ENCODE results near the gene TSR3. TPM values are rescaled to one million over a fixed set of nuclear protein-coding genes. Genes with fewer than 3 reads are reported as not detected.

TSR3 gene
- total RNA-seq, 1 donor from 2014 or later, result 123 TPM

GRCh38 chr16:1305823-1306222 is 45.9 kb downstream of the TSR3 start:
- H3K4me3 ChIP-seq (ENCODE audit: low read depth, low read length), result no peak overlapping the region
- no peak for DNase-seq (ENCODE audit: low read depth)
- no peak for TF ChIP-seq CTCF (conservative IDR thresholded peaks at IDR 0.05; ENCODE audit: low read depth, low read length)

- no peak for TF ChIP-seq CTCF (conservative IDR thresholded peaks at IDR 0.05; ENCODE audit: low read depth, low read length)
Observed at GRCh38 chr16:1301562-1301961, 50.1 kb downstream of the TSR3 start.

GRCh38 chr16:1300664-1301476 is 50.8 kb downstream of the TSR3 start:
- peak overlapping the region; percentile 42 for H3K4me3 ChIP-seq (ENCODE audit: low read depth, low read length)
- peak; percentile 72 for TF ChIP-seq CTCF (conservative IDR thresholded peaks at IDR 0.05; ENCODE audit: low read depth, low read length)
- DNase-seq (ENCODE audit: low read depth), result no peak

More at GRCh38 chr16:1301562-1301961, 50.1 kb downstream of the TSR3 start:
- DNase-seq (ENCODE audit: low read depth), result no peak
- no peak overlapping the region for H3K4me3 ChIP-seq (ENCODE audit: low read depth, low read length)

- DNase-seq (ENCODE audit: low read depth), result no peak
- no peak for TF ChIP-seq CTCF (conservative IDR thresholded peaks at IDR 0.05; ENCODE audit: low read depth, low read length)
Observed at GRCh38 chr16:1299868-1300203, 51.8 kb downstream of the TSR3 start.

More at GRCh38 chr16:1299868-1300203, 51.8 kb downstream of the TSR3 start:
- H3K4me3 ChIP-seq (ENCODE audit: low read depth, low read length), result peak overlapping the region; percentile 53

Other genes with a start within 250 kb of the TSR3 start
- 0.22 and 0.29 TPM in 2 replicates for gene CACNA1H, start 198.8 kb downstream of the TSR3 start, total RNA-seq
- gene TPSG1, start 126.6 kb downstream of the TSR3 start, total RNA-seq, result not detected in 2 replicates
- gene TPSB2, start 121.7 kb downstream of the TSR3 start, total RNA-seq, result not detected in 2 replicates
- gene TPSAB1, start 111.2 kb downstream of the TSR3 start, total RNA-seq, result not detected in 2 replicates
- not detected in 2 replicates for gene TPSD1, start 95.8 kb downstream of the TSR3 start, total RNA-seq
- gene UBE2I, start 42.2 kb downstream of the TSR3 start, total RNA-seq, result 97.0 and 112 TPM in 2 replicates
- 1.5 and 3.9 TPM in 2 replicates for gene BAIAP3, start 18.2 kb downstream of the TSR3 start, total RNA-seq
- 38.3 and 63.9 TPM in 2 replicates for gene GNPTG, start 53 bp upstream of the TSR3 start, total RNA-seq
- 11.3 and 20.1 TPM in 2 replicates for gene UNKL, start 62.8 kb upstream of the TSR3 start, total RNA-seq
- 17.4 and 23.2 TPM in 2 replicates for gene UQCC4, start 68.9 kb upstream of the TSR3 start, total RNA-seq
- not detected in 2 replicates for gene PERCC1, start 79.2 kb upstream of the TSR3 start, total RNA-seq
- not detected in 2 replicates for gene CCDC154, start 92.7 kb upstream of the TSR3 start, total RNA-seq
- gene CLCN7, start 123.2 kb upstream of the TSR3 start, total RNA-seq, result 57.3 and 76.2 TPM in 2 replicates
- not detected in 2 replicates for gene PTX4, start 137.1 kb upstream of the TSR3 start, total RNA-seq
- 33.5 and 45.9 TPM in 2 replicates for gene TELO2, start 141.5 kb upstream of the TSR3 start, total RNA-seq
- gene TMEM204, start 181.8 kb upstream of the TSR3 start, total RNA-seq, result 1.4 TPM in 1 of 2 replicates, not detected in the other

Measured in epithelial cell of proximal tubule (primary cell).